GM12891 (cell line): Measurements from ENCODE around the gene IGF1R.

Experiments
- POLR2A ChIP-seq: IDR thresholded peaks from 2 replicates; pipeline ENCODE4 v1.6.1; 2011; ENCODE audit warnings: low read depth, low read length, control low read depth
- POLR2AphosphoS5 ChIP-seq: IDR thresholded peaks from 2 replicates; pipeline ENCODE4 v1.6.1; 2011; ENCODE audit warnings: low read depth, low read length, control low read depth
- POU2F2 ChIP-seq: IDR thresholded peaks from 2 replicates; pipeline ENCODE4 v1.6.1; 2011; ENCODE audit warnings: low read depth, mild to moderate bottlenecking, control low read depth, low read length, moderate library complexity
- SPI1 ChIP-seq: IDR thresholded peaks from 2 replicates; pipeline ENCODE4 v1.6.1; 2011; ENCODE audit warnings: low read depth, low read length, control low read depth

- TF ChIP-seq SPI1 (no peak), POLR2A (no peak), POLR2AphosphoS5 (no peak), POU2F2 (no peak)
Measured at GRCh38 chr15:98745179-98745578, 96.8 kb downstream of the IGF1R start.
